DMS53 treated with DMSO at 0.1 percent for 48 hours (cell line): Measurements from ENCODE around the gene KRTAP10-3.

Source experiments
- DNase-seq: peaks from one replicate; lab custom pipeline; 2025; ENCODE audit not compliant: unreplicated experiment; lab: John Stamatoyannopoulos, UW

The KRTAP10-3 gene

DNA sequence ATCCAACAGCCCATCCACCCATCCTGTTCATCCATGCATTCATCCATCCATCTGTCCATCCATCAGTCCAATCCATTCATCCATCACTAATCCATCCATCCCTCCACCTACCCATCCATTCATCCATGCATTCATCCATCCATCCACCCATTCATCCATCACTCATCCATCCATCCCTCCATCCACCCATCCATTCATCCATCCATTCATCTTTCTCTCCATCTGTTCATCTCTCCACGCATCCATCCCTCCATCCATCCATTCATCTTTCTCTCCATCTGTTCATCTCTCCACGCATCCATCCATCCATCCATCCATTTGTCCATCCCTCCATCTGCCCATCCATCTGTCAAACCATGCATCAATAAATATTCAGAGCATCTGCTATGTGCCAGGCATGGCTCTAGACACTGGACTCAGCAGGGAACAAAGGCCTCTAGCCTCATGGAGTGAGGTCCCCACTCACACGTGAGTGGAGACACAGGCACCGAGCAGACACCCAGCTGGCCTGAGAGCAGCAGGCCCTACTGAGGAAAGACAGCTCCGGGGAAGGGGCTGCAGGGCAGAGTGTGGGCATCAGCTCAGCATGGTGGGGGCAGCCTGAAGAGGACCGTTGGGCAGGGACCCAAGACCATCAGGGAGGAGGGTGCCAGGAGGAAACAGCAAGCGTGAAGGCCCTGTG lies 28.2 kb downstream of the KRTAP10-3 start:
- DNase-seq, result no peak

DNA sequence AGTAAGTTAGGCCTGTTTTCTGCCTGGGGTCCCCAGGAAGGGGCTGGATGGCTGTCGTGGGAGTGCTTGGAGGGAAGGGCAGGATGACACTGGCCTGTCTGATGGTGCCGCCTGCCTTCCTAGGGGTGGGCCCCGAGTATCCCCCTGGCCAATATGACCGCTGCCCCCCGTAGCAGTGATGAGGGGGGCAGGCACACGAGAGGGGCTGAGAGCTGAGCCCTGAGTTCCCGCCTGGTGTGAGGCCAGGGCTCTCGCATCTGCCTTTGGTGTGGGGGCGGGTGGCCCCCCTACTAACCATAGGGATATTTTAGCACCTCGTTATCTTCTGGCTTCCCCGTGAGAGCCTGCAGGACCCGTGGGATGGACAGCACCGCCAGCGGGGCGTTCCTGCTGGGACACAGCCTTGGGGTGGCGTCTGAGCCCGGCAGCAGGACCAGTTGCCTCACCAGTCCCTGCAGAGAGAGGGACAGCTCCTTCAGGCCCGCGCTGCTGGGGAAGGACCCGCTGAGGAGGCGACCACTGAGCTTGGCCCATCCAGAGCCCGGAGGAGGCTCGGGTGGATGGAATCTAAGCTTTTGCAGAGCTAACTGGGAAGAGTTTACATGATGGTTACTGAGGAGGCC lies 29.0 kb downstream of the KRTAP10-3 start:
- no peak for DNase-seq

DNA sequence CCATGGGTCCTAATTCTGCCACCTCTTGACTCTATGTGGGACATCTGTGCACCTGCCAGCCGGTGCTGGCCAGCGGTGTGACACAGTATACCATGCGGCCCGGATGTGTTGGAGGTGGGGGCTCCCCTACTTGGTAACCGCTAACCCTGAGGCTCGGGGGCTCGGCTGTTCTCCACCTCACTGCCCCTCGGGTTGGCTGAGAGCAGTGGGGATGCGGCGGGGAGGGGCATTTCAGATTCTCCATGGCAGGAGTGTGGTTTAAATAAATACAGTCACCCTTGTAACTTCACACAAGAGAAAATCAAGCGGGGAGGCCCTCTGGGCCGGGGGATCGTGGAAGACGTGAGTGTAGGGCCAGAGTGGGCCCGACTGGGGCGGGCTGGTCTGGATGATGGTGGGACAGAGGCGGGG lies 29.6 kb downstream of the KRTAP10-3 start:
- DNase-seq, result no peak

DNA sequence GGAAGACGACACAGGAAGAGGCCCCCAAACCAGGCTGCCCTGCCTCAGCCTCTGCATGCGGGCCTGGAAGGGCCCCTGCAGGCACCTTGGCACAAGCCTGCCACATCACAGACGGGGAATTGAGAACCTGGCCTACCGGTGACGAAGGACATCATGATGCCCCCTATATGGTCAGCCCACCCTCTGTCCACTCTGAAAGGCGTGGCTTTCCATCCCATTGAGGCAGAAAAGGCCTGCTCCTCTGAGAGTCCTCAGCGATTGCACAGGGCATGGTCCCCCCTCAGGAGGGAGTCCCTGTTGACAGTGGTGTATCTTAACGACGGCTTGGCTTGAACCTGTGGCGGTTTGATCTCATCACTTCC lies 30.0 kb downstream of the KRTAP10-3 start:
- DNase-seq, result no peak

DNA sequence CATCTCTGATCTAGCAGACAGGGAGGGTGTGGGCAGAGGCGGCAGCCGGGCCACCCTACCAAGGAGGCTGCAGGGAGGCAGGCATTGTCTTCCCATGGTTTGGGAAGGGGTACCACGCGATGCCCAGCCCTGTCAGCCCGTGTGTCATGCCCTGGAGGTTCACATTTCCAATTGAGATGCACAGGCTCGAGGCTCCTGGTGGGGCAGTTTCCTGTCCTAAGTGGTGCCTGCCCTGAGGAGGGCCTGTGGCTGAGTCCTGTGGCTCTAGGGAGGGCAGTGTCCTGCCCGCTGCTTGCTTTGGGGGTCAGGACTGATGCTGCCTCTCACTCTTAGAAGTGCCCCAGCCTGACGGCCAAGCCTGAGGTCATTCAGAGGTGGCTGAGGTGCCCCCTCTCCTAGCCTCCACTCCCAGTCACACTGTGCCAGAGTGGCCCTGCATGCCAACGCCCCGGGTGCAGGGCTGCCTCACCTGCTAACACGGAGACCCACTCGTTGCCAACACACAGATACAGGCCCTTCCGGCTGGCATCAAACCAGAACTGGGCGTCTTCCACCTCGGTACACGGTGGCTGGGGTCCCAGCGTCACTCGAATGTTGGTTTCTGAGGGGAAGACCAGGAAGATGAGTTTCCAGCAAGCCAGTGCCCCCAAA lies 30.5 kb downstream of the KRTAP10-3 start:
- no peak for DNase-seq

DNA sequence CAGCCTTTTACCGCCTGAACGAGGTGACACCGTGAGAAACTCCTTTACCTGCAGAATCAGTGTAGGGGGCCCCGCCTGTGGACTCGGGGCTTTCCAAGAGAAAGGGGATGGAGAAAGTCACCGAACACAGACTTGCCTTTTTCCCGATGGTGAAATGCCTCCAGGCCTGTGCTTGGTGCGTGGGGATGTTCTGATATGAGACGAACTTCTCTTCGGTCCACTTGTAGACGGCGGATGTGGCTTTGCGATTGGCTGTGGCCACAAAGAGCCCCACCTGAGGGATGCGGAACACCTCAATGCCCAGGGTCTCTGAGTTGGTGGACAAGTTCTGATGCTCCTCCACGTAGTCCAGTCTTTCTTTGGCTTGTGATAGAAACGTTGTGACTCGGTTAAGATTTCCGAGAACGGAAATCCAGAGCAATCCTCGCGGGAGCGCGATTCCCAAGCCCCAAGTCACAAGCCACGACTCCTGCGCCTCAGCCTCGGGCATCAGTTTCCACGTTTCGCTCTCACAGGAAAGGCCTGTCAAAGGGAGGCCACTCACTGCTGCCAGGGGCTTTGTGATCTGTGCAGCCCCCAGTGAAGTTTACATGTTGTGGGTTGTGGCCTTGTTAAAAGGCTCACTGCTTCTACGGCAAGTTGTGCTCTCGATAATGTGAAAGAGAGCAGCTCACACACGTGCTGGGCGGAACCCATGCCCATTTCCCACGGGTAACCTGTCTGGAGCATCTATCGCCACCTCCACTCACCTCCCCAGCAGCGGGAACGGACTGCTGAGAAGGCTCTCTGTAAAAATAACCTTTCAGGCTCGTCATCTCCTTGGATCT lies 31.2 kb downstream of the KRTAP10-3 start:
- no peak for DNase-seq

DNA sequence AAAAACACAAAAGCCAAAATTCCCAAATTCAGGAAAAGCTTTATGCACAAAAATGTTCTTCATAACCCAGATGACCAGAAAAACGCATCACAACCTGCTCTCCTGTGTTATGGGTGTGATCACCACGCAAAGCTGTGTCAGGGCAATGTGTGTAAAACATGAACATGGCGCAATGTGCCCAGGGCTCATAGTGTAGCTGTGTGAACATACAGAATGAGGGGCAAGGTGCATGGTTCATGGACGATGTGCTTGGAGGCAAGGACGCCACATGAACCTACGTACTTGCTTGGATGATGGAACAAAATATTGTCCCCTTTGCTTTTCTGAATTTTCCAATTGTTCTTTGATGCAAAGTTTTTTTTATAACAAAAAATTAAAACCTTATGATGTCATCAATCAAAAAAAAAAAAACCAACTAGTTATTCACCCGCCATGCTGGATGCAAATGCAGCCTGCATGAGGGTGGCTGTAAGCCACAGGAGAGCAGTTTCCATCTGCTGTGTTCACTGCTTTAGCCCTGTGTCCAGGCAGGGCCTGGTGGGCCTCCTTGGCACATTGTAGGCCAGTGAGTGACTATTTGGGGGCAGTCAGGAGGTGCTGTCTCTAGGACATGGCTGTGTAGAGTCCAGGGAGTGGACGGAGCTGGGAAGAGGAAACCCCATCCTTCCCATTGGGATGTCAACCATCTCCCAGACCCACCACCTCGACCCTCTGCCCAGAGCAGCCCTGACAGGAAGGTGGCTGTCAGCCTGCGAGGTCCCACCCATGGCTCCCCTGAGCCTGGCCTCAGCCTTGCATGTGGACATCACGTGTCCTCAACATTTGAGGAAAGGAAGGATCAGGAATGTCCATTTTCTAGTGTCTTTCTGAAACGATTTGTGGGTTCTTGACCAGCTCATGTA lies 32.2 kb downstream of the KRTAP10-3 start:
- no peak for DNase-seq

DNA sequence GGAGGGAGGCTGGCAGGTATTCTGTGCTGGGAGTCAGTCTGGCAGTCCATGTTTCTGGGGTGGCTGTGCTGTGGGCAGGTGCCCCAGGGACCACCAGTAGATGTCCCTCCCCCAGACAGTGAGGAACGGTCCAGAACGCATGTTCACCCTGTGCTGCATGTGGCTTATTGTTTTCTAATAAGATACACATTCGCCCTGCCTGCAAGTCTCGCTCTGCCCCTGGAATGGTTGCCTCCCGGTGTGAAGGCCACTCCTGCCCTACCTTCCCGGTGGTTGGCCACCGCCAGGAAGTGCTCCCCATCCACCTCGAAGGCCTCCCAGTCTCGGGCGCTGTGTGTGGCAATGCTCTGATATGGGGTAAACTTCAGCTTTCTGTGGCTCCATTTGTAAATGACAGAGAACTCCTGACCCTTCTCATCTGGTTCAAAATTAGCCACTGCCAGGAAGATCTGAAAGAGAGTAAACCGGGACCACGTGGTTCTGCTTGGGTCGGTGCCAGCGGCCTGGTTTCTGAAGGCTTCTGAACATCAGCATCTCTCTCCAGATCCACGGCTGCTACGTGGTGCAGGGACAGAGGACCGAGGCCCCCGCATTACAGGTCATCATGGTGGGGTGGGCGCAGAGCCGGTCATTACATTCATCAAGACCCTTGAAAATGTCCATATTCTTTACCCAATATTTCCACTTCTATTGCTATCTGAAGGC lies 33.1 kb downstream of the KRTAP10-3 start:
- DNase-seq, result no peak

GRCh38 chr21:44524414-44525371 lies 33.9 kb downstream of the KRTAP10-3 start:
- DNase-seq, result no peak

GRCh38 chr21:44523567-44524413 lies 34.8 kb downstream of the KRTAP10-3 start:
- DNase-seq, result no peak

DNA sequence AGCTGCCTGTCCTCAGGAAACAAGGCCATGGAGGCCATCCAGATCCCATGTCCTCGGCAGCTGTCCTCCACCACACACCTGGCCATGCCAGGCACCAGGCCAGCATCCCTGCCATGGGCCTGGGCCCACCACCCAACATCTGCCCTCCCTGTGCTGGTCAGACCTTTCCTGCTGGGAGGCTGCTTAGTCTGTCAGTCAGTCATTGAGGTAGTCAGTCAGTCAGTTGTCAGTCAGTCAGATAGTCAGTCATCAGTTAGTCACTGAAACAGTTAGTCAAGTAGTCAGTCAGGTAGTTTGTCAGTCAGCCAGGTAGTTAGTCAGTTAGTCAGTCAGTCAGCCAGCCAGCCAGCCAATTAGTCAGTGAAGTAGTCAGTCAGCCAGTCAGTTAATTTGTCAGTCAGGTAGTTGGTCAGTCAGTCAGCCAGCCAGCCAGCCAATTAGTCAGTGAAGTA lies 35.8 kb downstream of the KRTAP10-3 start:
- DNase-seq, result no peak

DNA sequence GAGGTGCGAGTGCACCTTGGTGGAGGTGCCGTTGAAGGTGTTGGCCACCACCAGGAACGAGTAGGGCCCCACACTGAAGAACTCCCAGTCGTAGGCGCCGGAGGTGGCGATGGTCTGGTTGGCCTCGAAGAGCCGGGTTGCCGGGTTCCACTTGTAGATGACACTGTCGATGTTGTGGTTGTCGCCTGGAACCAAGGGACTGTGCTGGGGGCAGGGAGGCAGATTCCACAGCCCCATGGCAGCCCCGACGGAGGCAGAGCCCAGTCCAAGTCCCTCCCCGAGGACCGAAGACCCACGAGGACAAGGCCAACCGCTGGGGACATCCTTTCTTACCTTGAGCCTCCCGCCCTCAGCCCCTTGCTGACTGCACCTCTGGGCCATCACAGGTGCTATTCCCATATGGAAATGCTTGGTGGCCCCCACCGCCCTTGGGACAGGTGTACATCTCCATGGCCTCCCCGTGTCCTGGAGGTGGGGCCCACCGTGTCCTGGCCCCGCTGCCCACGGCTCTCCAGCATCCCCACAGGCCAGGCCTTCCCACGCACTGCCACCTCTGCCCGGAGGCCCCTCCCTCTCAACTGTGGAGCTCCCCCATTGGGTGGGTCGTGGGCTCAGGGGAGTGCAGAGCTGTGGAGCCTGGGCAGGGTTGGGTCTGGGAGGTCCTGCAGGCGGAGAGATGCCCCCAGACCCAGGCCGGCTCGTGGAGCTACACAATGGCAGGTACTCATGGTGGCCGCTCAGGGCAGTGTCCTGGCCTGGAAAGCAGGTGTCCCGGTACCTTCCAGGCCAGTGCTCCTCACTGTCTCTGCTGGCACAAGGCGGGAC lies 36.5 kb downstream of the KRTAP10-3 start:
- no peak for DNase-seq

DNA sequence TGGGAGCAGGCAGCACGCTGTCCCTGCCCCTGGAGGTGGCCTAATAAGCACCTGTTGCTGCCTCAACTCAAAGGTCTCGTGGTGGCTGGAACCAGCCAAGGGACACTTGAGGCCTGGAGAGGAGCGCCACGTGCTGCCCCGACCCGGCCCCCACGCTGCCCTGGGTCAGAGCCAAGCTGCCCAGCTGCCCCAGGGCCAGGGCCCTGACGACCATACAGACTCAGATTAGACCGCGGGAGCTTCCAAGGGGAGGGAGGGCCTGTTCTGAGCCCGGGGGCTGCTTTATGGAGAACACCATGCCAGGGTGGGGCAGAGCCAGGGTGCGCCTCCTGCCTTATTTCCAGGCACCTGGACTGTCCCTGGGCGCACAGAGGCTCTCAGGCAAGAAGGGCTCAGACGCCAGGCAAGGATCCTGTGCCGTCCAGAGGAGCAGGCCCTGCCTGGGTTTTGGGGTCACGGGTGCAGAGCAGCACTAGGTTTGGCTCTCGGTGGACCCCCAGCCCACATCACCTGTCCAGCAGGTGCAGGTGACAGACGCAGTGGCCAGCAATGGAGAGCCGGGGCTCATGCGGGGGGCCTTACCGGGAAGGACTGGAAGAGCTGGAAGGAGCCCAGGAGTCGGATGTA lies 37.2 kb downstream of the KRTAP10-3 start:
- no peak for DNase-seq

GRCh38 chr21:44520326-44521300 lies 38.0 kb downstream of the KRTAP10-3 start:
- DNase-seq, result no peak
